HUES64 (cell line): Measurements from ENCODE around the gene CXXC4. TPM values are rescaled to one million over a fixed set of nuclear protein-coding genes. Genes with fewer than 3 reads are reported as not detected.

Experiments used
- H3K27ac ChIP-seq: 2 replicates; pipeline ENCODE4 v1.7.0; 2013; ENCODE audit warnings: low read depth, low read length, inconsistent platforms
- H3K27me3 ChIP-seq: 2 replicates; pipeline ENCODE4 v1.6.1; 2013; ENCODE audit warnings: mild to moderate bottlenecking, low read length; ENCODE audit not compliant: insufficient read depth
- H3K36me3 ChIP-seq: 2 replicates; pipeline ENCODE4 v1.6.1; 2013; ENCODE audit warnings: mild to moderate bottlenecking, low read length; ENCODE audit not compliant: insufficient read depth
- H3K4me1 ChIP-seq: 2 replicates; pipeline ENCODE4 v1.6.1; 2013; ENCODE audit warnings: mild to moderate bottlenecking, low read length, moderate library complexity; ENCODE audit not compliant: insufficient read depth
- H3K4me3 ChIP-seq: 2 replicates; pipeline ENCODE4 v1.5.1; 2013; ENCODE audit warnings: mild to moderate bottlenecking, low read length, moderate library complexity
- H3K9ac ChIP-seq: 2 replicates; pipeline ENCODE4 v1.6.1; 2013; ENCODE audit warnings: mild to moderate bottlenecking, low read depth, low read length
- H3K9me3 ChIP-seq: 2 replicates; pipeline ENCODE4 v1.6.1; 2013; ENCODE audit warnings: low read depth, low read length; ENCODE audit not compliant: insufficient read depth
- whole genome bisulfite sequencing: fragments of 150-250, 120-280 bp; methylation state at CpG from one replicate; pipeline ENCODE4 v1.1.7; 2013; ENCODE audit warnings: missing lambda C conversion rate; 5-methylcytosine and 5-hydroxymethylcytosine counted together
- polyA plus RNA-seq, 2 experiments: library from polyadenylated mRNA; stranded (reverse); fragments of 50-300 nt; gene quantifications; one replicate each; pipeline ENCODE4 v1.2.3, GENCODE V29; 2013

Gene CXXC4
- polyA plus RNA-seq (2013, experiment 1 of 2): 4.1 TPM
- polyA plus RNA-seq (2013, experiment 2 of 2): 6.1 TPM

DNA sequence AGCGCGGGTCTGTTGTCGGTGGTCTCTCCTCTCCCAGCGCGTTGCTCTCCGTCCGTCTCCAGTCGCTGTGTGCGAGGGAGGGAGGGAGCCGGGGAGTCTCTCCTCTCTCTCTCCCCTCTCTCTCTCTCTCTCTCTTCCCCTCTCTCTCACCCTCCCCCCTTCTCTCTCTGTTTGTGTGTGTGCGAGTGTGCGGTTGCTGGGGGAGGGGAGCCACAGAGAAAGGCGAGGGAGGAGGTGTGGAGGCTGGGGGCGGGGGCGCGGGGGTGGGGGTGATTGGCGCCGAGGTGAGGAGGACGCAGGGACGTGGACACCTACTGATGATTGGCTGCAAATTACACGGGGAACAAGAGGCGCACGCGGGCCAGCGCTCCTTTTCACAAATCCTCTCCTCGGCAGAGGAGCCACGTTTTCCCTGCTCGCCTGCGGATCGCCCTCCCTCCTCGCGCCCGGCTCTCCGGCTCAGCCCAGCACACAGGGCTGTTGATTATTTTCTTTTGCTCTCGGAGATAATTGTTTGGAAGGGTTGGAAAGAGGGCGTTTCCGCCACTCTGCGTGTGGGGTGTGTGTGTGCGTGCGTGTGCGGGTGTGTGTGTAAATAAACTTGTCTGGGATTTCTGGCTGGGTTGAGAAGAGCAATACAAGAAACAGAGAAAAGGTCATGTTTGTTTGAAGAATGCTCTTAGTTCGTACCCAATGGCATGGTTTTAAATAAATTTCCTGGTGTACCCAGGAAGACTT lies at the start of gene CXXC4:
Gene CXXC4 (minus strand): TSS at position 73 of the 738 bp plus-strand sequence. CDS start 3,092 bp downstream, outside the sequence.
- H3K27me3 ChIP-seq: peaks cover 14% of the 10 kb centered on the region
- under 1% methylated on average over 27 of the region's 42 CpGs for WGBS
- H3K4me1 ChIP-seq: peaks cover 41% of the 10 kb centered on the region
- no peaks in the 10 kb centered on the region for H3K36me3 ChIP-seq
- H3K9me3 ChIP-seq: no peaks in the 10 kb centered on the region
- H3K9ac ChIP-seq: peak within 1 kb of the TSS; percentile 85
- peak within 1 kb of the TSS; percentile 92 for H3K4me3 ChIP-seq
- H3K27ac ChIP-seq: peak within 1 kb of the TSS; percentile 44

DNA sequence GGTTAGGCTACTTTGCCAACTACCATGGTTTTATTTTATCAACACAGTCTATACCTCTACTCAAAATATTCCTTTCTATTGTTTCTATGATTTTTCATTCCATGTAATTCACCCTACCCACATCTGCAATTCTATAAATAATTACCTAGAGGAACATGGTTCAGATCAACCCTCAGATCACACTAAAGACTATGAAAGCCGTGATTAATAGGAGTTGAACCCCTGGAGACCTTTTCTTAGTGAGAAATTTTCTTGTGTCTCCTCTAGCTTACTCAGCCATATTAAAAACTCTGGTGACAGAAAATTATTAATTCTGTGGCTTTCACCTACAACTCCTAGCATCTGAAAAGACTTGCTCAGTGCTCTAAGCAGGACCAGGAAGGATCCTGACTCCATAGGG lies 38.5 kb upstream of the CXXC4 start:
- no peaks in the 10 kb centered on the region for H3K27me3 ChIP-seq
- no peak overlapping the region for H3K9ac ChIP-seq
- H3K9me3 ChIP-seq: no peaks in the 10 kb centered on the region
- no peak overlapping the region for H3K4me3 ChIP-seq
- no peak overlapping the region for H3K27ac ChIP-seq
- no CpG with 5 or more reads among the region's 1 CpG for WGBS
- H3K4me1 ChIP-seq: peaks cover 9% of the 10 kb centered on the region
- no peaks in the 10 kb centered on the region for H3K36me3 ChIP-seq

DNA sequence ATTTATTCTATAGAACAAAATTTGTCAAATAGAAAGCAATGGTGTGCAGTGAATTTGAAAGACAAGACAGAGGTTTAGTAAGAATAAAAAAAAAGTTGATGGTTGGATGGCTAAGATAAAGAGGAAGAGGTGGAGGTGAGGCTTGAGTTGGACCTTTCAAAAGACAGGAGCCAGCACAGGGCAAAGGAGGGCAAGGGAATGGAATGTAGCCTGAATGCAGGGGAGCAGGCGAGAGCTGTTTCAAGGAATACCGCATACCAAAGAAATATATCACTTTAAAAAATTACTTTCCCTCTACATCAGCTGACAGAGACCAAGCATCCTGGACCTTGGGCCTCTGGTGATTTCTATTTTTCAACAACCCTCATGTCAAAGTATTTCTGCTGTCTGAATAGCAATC lies 38.0 kb upstream of the CXXC4 start:
- Histone ChIP-seq H3K9ac (no peak overlapping the region), H3K9me3 (no peaks in the 10 kb centered on the region)
- WGBS: 87% methylated on average over 2 of the region's 2 CpGs

DNA sequence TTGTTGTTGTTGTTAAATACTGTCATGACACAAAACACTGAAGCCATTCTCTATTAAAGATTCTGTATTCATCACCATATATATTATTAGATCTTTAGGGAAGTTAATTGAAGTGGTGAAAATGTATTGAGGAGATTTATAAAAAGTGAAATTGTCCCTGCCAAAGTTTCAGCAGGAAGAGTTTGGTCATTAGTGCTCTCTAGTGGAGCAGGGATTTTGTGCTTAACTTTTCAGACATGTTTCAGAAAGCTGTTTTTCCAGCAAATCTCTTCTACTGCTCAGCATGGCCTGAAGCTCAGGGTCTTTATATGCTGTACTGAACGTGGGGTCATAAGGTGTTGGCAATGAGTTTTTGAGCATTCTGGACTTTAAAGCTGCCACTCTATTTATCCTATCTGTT lies 36.7 kb upstream of the CXXC4 start:
- Histone ChIP-seq H3K4me3 (no peak overlapping the region), H3K9me3 (no peaks in the 10 kb centered on the region), H3K4me1 (peaks cover 9% of the 10 kb centered on the region), H3K27ac (no peak overlapping the region), H3K9ac (no peak overlapping the region), H3K27me3 (no peaks in the 10 kb centered on the region), H3K36me3 (no peaks in the 10 kb centered on the region)
- 40% methylated on average over 1 of the region's 1 CpG for WGBS

More for the DNA sequence above, 38.0 kb upstream of the CXXC4 start:
- H3K4me1 ChIP-seq: peaks cover 9% of the 10 kb centered on the region
- no peaks in the 10 kb centered on the region for H3K27me3 ChIP-seq
- H3K27ac ChIP-seq: no peak overlapping the region
- H3K4me3 ChIP-seq: no peak overlapping the region
- H3K36me3 ChIP-seq: no peaks in the 10 kb centered on the region

DNA sequence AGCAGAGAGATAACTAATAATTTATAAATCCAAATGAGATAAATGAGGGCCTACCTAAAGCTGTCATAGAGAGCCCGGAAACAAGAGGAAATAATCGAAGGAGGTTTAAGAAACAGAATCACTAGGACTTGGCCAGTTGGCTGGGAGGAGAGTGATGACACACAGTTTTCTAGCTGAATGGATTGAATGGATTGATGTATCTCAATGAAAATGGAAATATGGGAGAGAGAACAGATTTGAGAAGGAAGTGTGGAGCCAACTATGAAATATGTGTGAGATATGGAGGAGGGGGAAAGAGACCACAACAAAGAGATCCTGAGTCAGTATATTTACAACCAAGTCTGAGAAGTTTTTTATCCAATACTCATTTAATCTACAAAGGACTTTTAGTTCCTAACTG lies 35.7 kb upstream of the CXXC4 start:
- Histone ChIP-seq H3K9ac (no peak overlapping the region), H3K9me3 (no peaks in the 10 kb centered on the region), H3K27me3 (no peaks in the 10 kb centered on the region), H3K4me3 (no peak overlapping the region), H3K4me1 (peaks cover 9% of the 10 kb centered on the region), H3K27ac (no peak overlapping the region), H3K36me3 (no peaks in the 10 kb centered on the region)
- 92% methylated on average over 2 of the region's 2 CpGs for whole genome bisulfite sequencing

DNA sequence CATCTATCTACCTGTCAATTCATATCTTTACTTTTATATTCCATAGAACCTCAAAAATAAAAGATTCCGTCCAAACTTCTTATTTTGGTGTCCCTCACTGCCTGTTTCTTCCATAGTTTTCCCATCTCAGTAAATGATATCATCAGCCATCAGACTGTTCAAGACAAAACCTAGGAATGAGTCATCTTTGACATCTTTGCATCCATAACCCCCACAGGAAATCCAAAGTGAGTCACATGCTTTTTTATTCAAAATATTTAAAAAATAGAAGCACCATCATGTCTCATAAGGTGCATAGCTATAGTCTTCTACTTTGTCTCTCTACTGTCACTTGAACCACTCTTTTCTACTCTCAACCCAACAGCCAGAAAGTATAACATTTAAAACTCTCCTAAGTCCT lies 29.9 kb upstream of the CXXC4 start:
- H3K27me3 ChIP-seq: no peaks in the 10 kb centered on the region
- H3K4me3 ChIP-seq: no peak overlapping the region
- H3K9me3 ChIP-seq: no peaks in the 10 kb centered on the region
- no peak overlapping the region for H3K9ac ChIP-seq
- WGBS: 89% methylated on average over 1 of the region's 1 CpG
- no peak overlapping the region for H3K27ac ChIP-seq
- H3K4me1 ChIP-seq: no peaks in the 10 kb centered on the region
- H3K36me3 ChIP-seq: no peaks in the 10 kb centered on the region

DNA sequence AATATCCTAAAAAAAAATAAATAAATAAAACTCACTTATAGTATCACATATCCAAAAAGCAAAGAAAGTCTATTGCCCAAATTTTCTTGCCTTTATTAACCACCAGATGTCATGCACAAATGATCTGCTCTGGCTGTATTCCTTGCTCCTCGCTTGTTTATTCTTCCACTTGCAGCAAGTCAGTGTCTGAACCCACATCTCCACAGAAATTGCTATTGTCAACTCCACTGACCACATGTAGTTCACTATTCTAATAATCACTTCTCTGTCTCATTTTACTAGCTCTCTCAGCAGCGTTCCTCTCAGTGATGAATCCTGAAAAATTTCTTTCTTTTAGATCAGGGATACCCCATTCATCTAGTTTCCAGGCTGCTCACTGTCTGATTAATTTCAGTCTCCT lies 29.3 kb upstream of the CXXC4 start:
- Histone ChIP-seq H3K4me1 (no peaks in the 10 kb centered on the region), H3K27me3 (no peaks in the 10 kb centered on the region), H3K9me3 (no peaks in the 10 kb centered on the region), H3K4me3 (no peak overlapping the region), H3K9ac (no peak overlapping the region), H3K36me3 (no peaks in the 10 kb centered on the region), H3K27ac (no peak overlapping the region)
- WGBS: 70% methylated on average over 2 of the region's 2 CpGs

DNA sequence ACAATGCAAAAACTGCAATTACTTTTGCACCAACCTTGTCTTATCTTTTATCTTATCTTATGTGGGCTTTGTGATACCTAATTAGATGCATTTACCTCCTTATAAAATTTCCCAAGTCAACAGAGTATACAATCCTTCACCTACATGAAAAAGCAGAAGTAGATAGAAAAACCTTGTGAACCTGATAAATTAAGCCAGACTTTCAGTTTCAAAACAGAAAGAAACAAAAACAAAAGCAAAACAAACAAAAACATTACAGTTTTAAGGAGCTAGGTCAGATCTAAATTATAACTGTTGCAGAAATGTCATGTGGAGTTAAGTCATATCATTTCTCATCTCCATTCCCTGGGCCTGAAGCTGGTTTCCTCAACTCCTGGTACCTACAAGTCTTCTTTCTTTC lies 24.9 kb upstream of the CXXC4 start:
- Histone ChIP-seq H3K36me3 (no peaks in the 10 kb centered on the region), H3K27me3 (no peaks in the 10 kb centered on the region), H3K4me1 (no peaks in the 10 kb centered on the region), H3K4me3 (no peak overlapping the region), H3K27ac (no peak overlapping the region), H3K9me3 (no peaks in the 10 kb centered on the region), H3K9ac (no peak overlapping the region)

DNA sequence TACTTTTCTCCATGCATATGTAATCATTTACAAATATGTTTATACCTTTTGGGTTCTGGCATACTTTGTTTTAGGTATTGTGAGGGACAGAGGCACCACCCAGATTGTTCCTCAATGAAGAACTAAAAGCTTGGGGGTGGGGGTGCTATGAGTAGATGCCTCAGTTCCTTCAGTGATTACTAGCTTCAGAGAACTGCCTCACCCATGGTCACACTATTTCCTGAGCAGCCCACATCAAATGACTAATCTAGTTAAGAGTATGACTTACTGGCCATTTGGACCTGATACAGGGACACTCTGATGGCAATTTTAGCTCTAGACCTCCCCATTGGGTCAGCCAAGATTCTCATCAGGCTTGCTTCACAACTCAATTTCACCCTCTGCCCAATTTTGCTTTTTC lies 22.2 kb upstream of the CXXC4 start:
- Histone ChIP-seq H3K27me3 (no peaks in the 10 kb centered on the region), H3K4me1 (no peaks in the 10 kb centered on the region), H3K9ac (no peak overlapping the region), H3K27ac (no peak overlapping the region), H3K4me3 (no peak overlapping the region), H3K9me3 (no peaks in the 10 kb centered on the region), H3K36me3 (no peaks in the 10 kb centered on the region)

DNA sequence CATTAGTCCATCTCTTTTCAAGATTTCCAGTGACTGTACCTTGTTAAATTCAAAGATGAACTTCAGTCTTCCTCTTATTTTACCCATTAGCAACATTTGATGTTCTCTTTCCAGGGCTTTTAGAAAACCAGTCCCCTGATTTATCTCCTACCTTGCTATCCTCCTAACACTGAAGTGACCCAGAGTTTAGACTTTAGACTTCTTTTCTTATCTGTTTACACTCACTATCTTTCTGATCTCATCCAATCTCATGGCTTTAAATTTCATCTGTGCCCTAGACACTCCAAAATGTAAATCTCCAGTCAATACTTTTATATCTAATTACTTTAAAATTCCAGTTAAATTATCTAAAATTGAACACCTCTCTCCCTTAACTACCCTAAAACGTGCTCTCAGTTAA lies 13.5 kb upstream of the CXXC4 start:
- 89% methylated on average over 1 of the region's 1 CpG for WGBS
- no peaks in the 10 kb centered on the region for H3K9me3 ChIP-seq
- H3K36me3 ChIP-seq: no peaks in the 10 kb centered on the region
- H3K9ac ChIP-seq: no peak overlapping the region
- no peaks in the 10 kb centered on the region for H3K27me3 ChIP-seq
- no peak overlapping the region for H3K27ac ChIP-seq
- no peaks in the 10 kb centered on the region for H3K4me1 ChIP-seq
- H3K4me3 ChIP-seq: no peak overlapping the region

DNA sequence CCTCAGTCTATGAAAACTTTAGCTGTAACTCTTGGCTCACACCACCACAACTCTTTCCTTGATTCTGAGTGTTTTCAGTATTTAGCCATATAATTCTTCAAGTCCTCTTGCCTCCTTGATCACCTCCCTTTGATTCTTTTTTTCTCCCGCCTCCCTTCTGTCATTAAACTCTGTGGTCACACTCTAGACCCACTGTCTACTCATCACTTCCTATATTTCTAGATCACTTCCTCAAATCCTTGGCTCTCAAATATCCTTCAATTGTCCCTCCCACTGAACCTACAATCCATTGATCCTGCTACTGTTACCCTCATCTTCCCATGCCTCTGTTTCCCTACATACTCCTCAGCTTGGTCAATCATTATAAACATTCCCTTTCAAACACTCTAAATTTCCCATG lies 12.4 kb upstream of the CXXC4 start:
- Histone ChIP-seq H3K9ac (no peak overlapping the region), H3K27ac (no peak overlapping the region), H3K9me3 (no peaks in the 10 kb centered on the region), H3K4me1 (no peaks in the 10 kb centered on the region), H3K36me3 (no peaks in the 10 kb centered on the region), H3K4me3 (no peak overlapping the region), H3K27me3 (no peaks in the 10 kb centered on the region)
- 0% methylated on average over 1 of the region's 1 CpG for WGBS

DNA sequence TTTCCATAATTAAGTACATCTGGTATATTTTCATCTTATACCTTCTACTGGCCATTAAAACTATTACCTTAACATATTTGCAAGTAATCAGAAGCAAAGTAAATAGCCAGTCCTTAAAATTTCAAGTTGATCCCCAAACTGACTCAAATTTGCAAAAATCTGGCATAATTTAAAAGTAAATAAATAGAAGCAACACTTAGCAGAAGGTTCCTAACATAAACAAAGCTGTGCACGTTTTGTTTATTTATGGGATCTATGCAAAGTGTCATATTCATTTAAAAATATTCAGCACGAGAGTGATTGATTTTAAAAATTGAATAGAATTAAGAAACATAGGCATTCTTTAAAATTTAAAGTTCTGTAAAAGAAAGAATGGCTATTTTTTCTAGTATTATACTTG lies 9.8 kb upstream of the CXXC4 start:
- 100% methylated on average over 1 of the region's 2 CpGs for WGBS
- H3K9ac ChIP-seq: no peak overlapping the region
- peaks cover 22% of the 10 kb centered on the region for H3K4me1 ChIP-seq
- no peaks in the 10 kb centered on the region for H3K9me3 ChIP-seq
- H3K27me3 ChIP-seq: no peaks in the 10 kb centered on the region
- no peaks in the 10 kb centered on the region for H3K36me3 ChIP-seq
- H3K27ac ChIP-seq: no peak overlapping the region
- no peak overlapping the region for H3K4me3 ChIP-seq
